SK-N-SH (cell line): Measurements from ENCODE around the gene ZIC2.

ENCODE experiments used
- CHD2 ChIP-seq: fragments of 150-350 bp; IDR thresholded peaks from 2 replicates; pipeline ENCODE4 v1.6.1; 2018; ENCODE audit warnings: low read length; ENCODE audit not compliant: partially characterized antibody
- CTCF ChIP-seq: fragments of 200-600 bp; sonication (generic); IDR thresholded peaks from 2 replicates; pipeline ENCODE4 v1.6.1; 2017; ENCODE audit warnings: antibody characterized with exemption, mild to moderate bottlenecking, moderate library complexity
- FOXJ3 ChIP-seq: sonication (generic); formaldehyde crosslinking; IDR thresholded peaks from 2 replicates; pipeline ENCODE4 v1.5.1; 2020; ENCODE audit warnings: mild to moderate bottlenecking, missing genetic modification reagents
- FOXM1 ChIP-seq: IDR thresholded peaks from 2 replicates; pipeline ENCODE4 v1.4.0; 2012; ENCODE audit warnings: low read depth, mild to moderate bottlenecking
- GATA2 ChIP-seq: sonication (generic); formaldehyde crosslinking; IDR thresholded peaks from 2 replicates; pipeline ENCODE4 v1.5.0; 2020; ENCODE audit warnings: mild to moderate bottlenecking, missing genetic modification reagents
- JUND ChIP-seq: IDR thresholded peaks from 2 replicates; pipeline ENCODE4 v1.4.0; 2012
- MAX ChIP-seq: IDR thresholded peaks from 2 replicates; pipeline ENCODE4 v1.4.0; 2012; ENCODE audit warnings: low read depth
- PBX3 ChIP-seq: IDR thresholded peaks from 2 replicates; pipeline ENCODE4; 2012
- RAD21 ChIP-seq: IDR thresholded peaks from 2 replicates; pipeline ENCODE4 v1.6.1; 2012; ENCODE audit warnings: mild to moderate bottlenecking, low read length
- RFX5 ChIP-seq: IDR thresholded peaks from 2 replicates; pipeline ENCODE4 v1.6.1; 2012; ENCODE audit warnings: mild to moderate bottlenecking, improper control_type of control experiment, low read length
- SMC3 ChIP-seq: IDR thresholded peaks from 2 replicates; pipeline ENCODE4 v1.6.1; 2012; ENCODE audit warnings: low read depth, low read length, improper control_type of control experiment

- no peak for TF ChIP-seq GATA2 (CRISPR knock-in tag)
- no peak for TF ChIP-seq RFX5
- no peak for TF ChIP-seq MAX
- no peak for TF ChIP-seq CTCF
- TF ChIP-seq FOXJ3 (CRISPR knock-in tag), result no peak
- no peak for TF ChIP-seq PBX3
- no peak for TF ChIP-seq FOXM1
- no peak for TF ChIP-seq RAD21
- no peak for TF ChIP-seq CHD2
- no peak for TF ChIP-seq JUND
- TF ChIP-seq SMC3, result no peak
Measured at GRCh38 chr13:99995104-99995588, 13.6 kb downstream of the ZIC2 start.
